SW480 (cell line): ENCODE data around the gene CNGA2.

Experiments
- DNase-seq: peaks from one replicate; pipeline ENCODE4 v3.0.0-alpha.2; 2016; ENCODE audit warnings: low spot score

The CNGA2 gene

DNA sequence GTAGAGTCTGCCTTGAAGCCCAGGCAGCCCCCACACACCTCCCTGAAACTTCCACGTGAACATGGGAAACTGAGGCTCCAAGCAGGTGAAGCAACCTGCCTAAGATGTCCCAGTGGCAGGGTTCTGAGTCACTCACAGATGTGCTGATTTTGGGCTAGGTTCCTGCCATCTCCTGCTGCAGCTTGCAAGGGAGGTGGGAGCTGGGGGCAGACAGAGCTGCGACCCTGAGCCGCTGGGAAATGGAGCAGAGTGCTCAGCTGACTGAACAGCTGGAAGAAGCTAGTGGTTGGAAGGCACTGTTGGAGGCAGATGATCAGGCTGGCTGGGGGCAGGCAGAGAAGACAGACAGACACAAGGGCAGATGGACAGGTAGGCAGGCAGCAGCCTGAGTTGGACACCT lies 22.3 kb upstream of the CNGA2 start:
- DNase-seq = no peak

DNA sequence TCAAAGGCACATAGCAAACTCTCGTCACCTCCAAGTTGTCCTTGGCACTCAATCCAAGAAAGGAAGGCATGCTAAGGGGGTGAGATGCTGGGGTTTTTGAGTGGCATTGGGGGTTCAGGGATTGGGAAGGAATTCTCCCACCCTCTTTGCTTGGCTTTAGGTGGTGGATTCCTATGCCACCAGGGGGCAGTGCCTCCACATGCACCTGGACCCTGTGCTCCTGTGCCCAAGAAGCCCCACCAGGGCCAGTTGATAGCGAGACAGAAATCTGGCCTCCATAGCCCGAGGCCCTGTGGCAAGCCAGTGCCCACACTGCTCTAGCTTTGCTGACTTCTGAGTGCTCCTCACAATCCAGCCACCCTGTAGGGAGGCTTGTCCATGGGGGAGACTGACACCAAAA lies 20.7 kb upstream of the CNGA2 start:
- DNase-seq = peak; percentile 17

GRCh38 chrX:151714362-151714761 lies 20.2 kb upstream of the CNGA2 start:
- DNase-seq = no peak

DNA sequence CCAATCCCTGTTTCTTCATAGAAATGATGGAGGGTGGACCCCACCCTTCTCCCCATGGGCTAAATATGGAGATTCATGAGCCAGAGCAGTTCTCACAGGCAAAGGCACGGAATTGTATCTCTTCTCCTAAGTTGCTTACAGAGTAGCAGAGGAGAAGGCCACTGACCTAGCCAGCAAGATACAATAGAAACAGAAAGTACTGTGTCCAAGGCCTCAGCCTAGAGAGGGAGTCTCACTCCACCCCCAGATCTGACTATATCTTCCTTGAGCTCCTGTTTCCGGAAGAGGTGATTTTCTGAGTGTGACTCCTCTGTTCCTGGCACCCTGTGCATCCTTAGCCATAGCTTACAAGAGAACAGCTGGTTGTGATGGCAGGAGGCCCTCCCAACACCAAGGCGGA lies 18.8 kb upstream of the CNGA2 start, which contains the start of gene FATE1:
FATE1 (plus strand) TSS at position 284 of the 400 bp plus-strand sequence; CDS start at position 369, 85 bp downstream.
- DNase-seq = no peak

DNA sequence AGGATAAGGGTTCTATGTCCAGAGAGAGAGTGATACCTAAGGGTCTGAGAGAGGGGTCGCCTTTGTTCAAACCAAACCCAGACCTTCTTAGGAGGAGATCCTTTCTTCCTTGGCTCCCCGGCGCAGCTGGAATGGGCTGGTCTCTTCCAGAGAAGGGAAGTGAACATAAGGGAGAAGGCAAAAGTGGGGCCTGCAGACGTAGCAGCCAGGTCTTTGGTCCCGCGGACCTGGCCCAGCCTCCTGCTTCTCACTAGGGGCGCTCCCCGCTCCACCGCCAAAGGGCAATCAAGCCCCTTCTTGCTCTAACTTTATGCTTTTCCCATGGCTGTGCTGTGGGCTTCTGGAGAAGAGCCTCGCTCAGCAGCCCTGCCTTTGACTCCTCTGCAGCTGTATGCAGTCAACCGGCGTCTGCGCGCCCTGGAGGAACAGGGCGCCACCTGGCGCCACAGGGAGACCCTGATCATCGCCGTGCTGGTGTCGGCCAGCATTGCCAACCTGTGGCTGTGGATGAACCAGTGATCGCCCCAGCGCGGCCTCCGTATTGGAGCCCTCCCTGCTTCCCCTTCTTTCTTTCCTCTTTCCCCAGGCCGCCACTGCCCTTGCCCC lies 12.2 kb upstream of the CNGA2 start:
- DNase-seq = no peak

DNA sequence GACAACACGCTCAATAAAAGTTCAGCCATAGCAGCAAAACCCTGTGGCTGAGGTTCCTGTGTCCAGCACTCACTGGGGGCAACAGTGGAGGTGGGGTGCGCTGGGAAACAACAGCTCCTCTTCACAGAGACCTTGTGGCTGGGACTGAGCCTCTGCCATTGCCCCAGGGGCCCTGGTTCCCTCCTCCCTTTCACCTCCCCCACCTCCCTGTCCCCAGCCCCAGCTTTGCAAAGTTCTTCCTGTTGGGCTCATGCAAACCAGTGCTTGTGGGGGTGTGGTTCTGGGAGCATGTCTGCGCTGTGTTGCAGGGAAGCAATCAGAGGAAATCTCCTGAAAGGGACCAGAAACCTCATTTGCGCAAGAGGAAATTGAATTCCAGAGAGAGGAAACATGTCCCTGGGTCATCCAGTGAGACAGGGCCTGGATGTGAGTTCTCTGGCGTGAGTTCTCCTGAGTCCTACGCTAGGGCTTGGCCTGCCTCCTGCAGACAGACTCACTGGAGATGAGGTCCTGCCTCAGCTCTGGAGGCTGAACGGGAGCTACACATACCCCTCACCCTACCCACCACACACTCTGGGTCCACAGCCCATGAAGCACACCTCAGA lies 11.3 kb upstream of the CNGA2 start:
- DNase-seq = no peak

- no peak for DNase-seq
Measured at GRCh38 chrX:151724563-151725337, 9.8 kb upstream of the CNGA2 start.

- DNase-seq = no peak
Measured at GRCh38 chrX:151725338-151725614, 9.3 kb upstream of the CNGA2 start.

GRCh38 chrX:151726751-151727150 lies 7.8 kb upstream of the CNGA2 start:
- DNase-seq = no peak

DNA sequence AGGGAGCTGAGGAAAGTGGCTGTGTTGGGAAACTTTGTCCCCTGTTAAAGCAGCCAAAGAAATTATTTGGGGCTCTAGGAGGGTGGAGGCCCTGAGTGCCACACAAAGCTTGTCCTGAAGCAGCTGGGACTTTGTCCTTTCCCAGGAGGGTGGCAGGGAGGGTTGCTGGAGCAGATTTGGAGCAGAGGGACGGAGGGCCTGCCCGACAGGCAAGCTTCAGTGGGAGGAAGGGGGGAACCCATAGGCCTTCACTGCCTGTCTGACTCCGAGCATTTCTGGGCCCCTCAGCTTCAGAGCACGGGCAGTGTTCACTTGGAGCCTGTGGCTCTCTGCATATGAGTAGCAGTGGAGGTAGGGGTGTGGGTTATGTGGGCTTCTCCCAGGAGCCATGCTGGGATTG lies 7.2 kb upstream of the CNGA2 start:
- no peak for DNase-seq

GRCh38 chrX:151729056-151729725 lies 5.4 kb upstream of the CNGA2 start:
- no peak for DNase-seq

DNA sequence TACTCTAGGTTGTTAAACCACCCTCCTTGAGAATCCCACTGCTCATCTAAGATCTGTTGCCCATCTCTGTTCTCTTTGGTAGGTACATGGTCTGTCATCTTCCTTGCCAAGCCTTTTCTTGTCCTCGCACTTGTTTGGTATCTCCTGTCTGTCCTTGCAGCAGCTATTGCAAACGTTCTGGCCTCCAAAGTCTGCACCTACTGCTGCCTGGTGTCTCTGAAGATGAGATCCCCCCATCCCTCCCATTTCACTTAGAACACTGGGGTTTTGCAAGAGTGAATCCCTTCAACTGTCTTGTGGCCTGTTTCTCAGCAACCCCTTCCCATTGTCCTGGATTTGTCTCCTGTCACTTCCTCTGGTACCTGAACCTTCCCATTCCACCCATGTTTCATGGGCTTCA lies 673 bp downstream of the CNGA2 start:
- DNase-seq = no peak

DNA sequence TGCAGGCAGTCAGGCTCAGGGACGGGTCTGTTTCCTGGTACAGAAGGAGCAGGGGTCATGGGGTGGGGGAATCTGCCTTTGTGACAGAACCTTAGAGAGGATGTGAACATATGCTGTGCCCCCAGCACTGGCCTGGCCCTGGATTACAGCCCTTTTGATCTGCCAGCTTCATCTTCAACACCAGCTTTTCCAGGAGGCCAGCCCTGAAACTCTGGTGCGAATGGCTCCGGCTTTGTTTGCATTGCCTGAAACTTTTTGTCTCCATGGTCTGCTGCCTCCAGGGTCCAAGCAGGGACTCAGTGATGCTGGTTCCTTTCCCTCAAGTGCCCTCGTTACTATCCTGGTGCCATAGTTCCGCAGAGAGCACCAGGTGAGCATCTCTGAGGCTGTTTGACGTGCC lies 2.1 kb downstream of the CNGA2 start:
- DNase-seq = no peak

- no peak for DNase-seq
Measured at GRCh38 chrX:151737494-151737893, 2.9 kb downstream of the CNGA2 start.

DNA sequence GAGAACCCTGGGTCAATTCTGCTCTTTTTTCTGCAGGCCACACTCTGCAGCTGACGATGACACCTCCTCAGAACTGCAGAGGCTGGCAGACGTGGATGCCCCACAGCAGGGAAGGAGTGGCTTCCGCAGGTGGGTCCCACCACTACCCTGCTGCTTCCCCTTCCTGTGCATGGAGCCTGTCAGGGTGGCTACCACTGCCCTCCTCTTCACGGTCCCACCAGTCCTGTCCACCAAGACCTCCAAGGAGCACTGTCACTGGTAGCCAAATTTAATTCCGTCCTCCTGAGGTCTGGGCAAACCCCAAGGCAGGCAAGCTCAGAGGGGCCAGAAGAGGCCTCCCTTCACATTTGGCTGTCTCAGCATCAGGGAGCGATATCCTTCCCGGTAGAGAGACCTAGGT lies 4.2 kb downstream of the CNGA2 start:
- DNase-seq = no peak

DNA sequence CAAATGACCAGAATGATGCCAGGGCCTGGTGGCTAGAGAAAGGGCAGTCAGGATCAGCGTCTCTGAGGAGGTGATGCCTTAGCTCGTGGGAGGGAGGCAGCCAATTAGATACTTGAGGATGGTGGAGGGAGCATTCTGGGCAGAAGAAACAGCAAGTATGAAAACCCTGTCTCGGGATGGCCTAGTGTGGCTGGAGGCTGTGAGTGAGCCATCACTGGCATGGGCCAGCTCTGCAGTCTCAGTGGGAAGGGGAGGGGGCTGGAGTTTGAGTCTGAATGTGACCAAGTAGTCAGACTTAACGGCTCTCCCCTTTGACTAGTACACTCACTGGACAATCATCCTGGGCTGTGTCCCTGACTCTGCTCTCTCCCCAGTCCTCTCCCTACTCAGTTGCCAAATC lies 7.1 kb downstream of the CNGA2 start:
- DNase-seq = no peak

GRCh38 chrX:151742311-151742710 lies 7.8 kb downstream of the CNGA2 start:
- DNase-seq = no peak

GRCh38 chrX:151743651-151744470 lies 9.3 kb downstream of the CNGA2 start:
- no peak for DNase-seq

DNA sequence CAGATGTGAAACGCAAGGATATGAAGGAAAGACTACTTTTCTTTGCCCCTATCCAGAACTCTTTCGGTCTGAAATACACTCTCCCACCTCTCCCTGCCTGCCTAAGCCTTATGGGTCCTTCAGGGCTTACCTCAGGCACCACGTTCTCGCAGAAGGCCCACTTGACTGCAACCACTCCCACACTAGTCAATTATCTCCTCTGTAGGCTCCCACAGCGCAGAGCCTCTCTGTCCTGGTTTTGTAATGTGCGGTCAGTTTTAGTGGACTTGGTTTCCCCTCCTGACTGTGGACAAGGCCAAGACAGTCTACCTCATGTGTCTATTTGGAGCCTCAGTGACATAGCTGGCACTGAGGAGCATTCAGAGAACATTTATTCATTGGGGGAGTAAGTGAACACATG lies 11.1 kb downstream of the CNGA2 start:
- DNase-seq = no peak

- DNase-seq = no peak
Measured at GRCh38 chrX:151746502-151746901, 12.0 kb downstream of the CNGA2 start.

- DNase-seq = no peak
Measured at GRCh38 chrX:151750511-151750910, 16.0 kb downstream of the CNGA2 start.

DNA sequence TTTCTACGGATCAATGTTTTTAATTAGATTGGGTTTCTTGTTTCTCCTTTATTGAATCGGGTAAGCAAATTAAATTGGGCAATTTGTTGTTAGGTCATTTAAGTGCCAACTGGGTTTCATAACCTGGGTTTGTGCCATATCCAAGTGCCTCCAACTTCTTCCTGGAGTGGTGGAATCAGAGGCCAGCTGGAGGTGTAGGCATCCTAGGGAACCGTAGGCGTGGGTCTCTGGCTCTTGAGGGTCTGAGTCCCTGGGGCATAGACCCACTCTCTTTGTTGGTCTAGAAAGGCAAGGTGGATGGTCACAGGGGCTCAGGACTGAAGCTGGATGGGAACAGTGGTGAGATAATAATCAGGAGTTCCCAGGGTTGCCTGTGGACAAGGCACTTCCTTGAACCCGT lies 18.3 kb downstream of the CNGA2 start:
- DNase-seq = no peak
